ENCODE results near the gene PRKN. TPM values are rescaled to one million over a fixed set of nuclear protein-coding genes. Genes with fewer than 3 reads are reported as not detected.

Gene PRKN
- total RNA-seq, 1 donor from 2014 or later: 0.79 TPM

- FAIRE-seq: no peak
- no peak for TF ChIP-seq CTCF (IDR thresholded peaks at IDR 0.05; ENCODE audit: insufficient read depth, low read length, severe bottlenecking)
Measured at GRCh38 chr6:161836643-161837448, 890.7 kb downstream of the PRKN start.

GRCh38 chr6:161835500-161836215 lies 891.9 kb downstream of the PRKN start:
- TF ChIP-seq CTCF (IDR thresholded peaks at IDR 0.05; ENCODE audit: insufficient read depth, low read length, severe bottlenecking): no peak
- H3K4me3 ChIP-seq (ENCODE audit: low read depth, low read length): no peak overlapping the region
- H3K27me3 ChIP-seq (ENCODE audit: control insufficient read depth, insufficient read depth, low read length): no peaks in the 10 kb centered on the region
- DNase-seq (ENCODE audit: low read depth) (no peak), FAIRE-seq (peak; percentile 73)
- H3K36me3 ChIP-seq (ENCODE audit: control insufficient read depth, insufficient read depth, low read length): no peaks in the 10 kb centered on the region

More at GRCh38 chr6:161836643-161837448, 890.7 kb downstream of the PRKN start:
- no peaks in the 10 kb centered on the region for H3K36me3 ChIP-seq (ENCODE audit: control insufficient read depth, insufficient read depth, low read length)
- H3K4me3 ChIP-seq (ENCODE audit: low read depth, low read length): no peak overlapping the region
- no peak for DNase-seq (ENCODE audit: low read depth)
- no peaks in the 10 kb centered on the region for H3K27me3 ChIP-seq (ENCODE audit: control insufficient read depth, insufficient read depth, low read length)

GRCh38 chr6:161834426-161834825 lies 893.1 kb downstream of the PRKN start:
- Histone ChIP-seq H3K4me3 (ENCODE audit: low read depth, low read length) (no peak overlapping the region), H3K36me3 (ENCODE audit: control insufficient read depth, insufficient read depth, low read length) (no peaks in the 10 kb centered on the region), H3K27me3 (ENCODE audit: control insufficient read depth, insufficient read depth, low read length) (no peaks in the 10 kb centered on the region)
- FAIRE-seq (no peak), DNase-seq (ENCODE audit: low read depth) (no peak)
- TF ChIP-seq CTCF (IDR thresholded peaks at IDR 0.05; ENCODE audit: insufficient read depth, low read length, severe bottlenecking): no peak

- Histone ChIP-seq H3K4me3 (ENCODE audit: low read depth, low read length) (no peak overlapping the region), H3K36me3 (ENCODE audit: control insufficient read depth, insufficient read depth, low read length) (no peaks in the 10 kb centered on the region), H3K27me3 (ENCODE audit: control insufficient read depth, insufficient read depth, low read length) (no peaks in the 10 kb centered on the region)
- FAIRE-seq: no peak
- TF ChIP-seq CTCF (IDR thresholded peaks at IDR 0.05; ENCODE audit: insufficient read depth, low read length, severe bottlenecking): no peak
- DNase-seq (ENCODE audit: low read depth): no peak
Measured at GRCh38 chr6:161833099-161833860, 894.3 kb downstream of the PRKN start.

DNA sequence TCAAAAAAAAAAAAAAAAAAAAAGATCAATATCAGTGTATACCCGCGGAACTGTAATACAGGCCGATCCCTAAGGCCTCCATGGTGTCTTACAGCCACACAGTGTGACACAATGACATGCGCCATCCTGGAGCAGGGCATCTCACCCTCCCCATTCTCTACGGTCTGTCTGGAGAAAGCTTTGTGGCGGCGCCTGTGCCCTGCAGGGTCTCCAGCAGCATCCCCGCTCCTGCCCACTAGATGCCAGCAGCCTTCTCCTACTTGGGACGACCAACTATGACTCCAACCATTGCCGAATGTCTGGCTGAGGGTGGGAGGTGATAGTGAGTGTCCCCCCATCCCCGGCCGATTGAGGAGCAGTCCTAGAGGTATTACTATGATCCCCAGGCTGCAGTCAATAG lies 894.9 kb downstream of the PRKN start:
- DNase-seq (ENCODE audit: low read depth): no peak
- no peaks in the 10 kb centered on the region for H3K36me3 ChIP-seq (ENCODE audit: control insufficient read depth, insufficient read depth, low read length)
- H3K27me3 ChIP-seq (ENCODE audit: control insufficient read depth, insufficient read depth, low read length): no peaks in the 10 kb centered on the region
- TF ChIP-seq CTCF (IDR thresholded peaks at IDR 0.05; ENCODE audit: insufficient read depth, low read length, severe bottlenecking): no peak
- no peak for FAIRE-seq
- H3K4me3 ChIP-seq (ENCODE audit: low read depth, low read length): no peak overlapping the region

Data from bronchial epithelial cell (primary cell).